Stimulated activated naive CD8-positive, alpha-beta T cell treated with anti-CD3 and anti-CD28 coated beads, Interleukin-15, amount 100 ng/mL, for 72 hours (primary cell): ENCODE measurements around the gene COX7C.
"Not testable (repeated sequence)": the region's sequence is repeated elsewhere in the genome, so short reads cannot be mapped to it uniquely, and the experiment has no call there.

Experiments
- ATAC-seq: fragments of 150-1000 bp; cut with Tn5 transposase; 2 replicates; pipeline ENCODE4 v1.10.0; 2021; ENCODE audit warnings: mild to moderate bottlenecking, moderate library complexity
- DNase-seq, 2 donors: peaks; one replicate each; pipeline ENCODE4 v3.0.0; 2021 to 2022
- H3K27ac Mint-ChIP-seq, 2 donors: one replicate each; pipeline ENCODE4 v1.8.0; 2022; ENCODE audit warnings: mild to moderate bottlenecking in 2 of 2, mixed read lengths in 2 of 2, moderate library complexity in 2 of 2
- H3K27me3 Mint-ChIP-seq: one replicate; pipeline ENCODE4 v1.8.0; 2022; ENCODE audit warnings: mixed read lengths
- H3K4me1 Mint-ChIP-seq: one replicate; pipeline ENCODE4 v1.8.0; 2022; ENCODE audit warnings: mild to moderate bottlenecking, mixed read lengths
- H3K4me3 Mint-ChIP-seq, 2 donors: one replicate each; pipeline ENCODE4 v1.8.0; 2022; ENCODE audit warnings: mild to moderate bottlenecking in 2 of 2, mixed read lengths in 2 of 2, moderate library complexity in 1 of 2
- H3K9me3 Mint-ChIP-seq, 2 donors: one replicate each; pipeline ENCODE4 v1.8.0; 2022; ENCODE audit warnings: mixed read lengths in 2 of 2

The COX7C gene

GRCh38 chr5:86640998-86641397 is 23.3 kb downstream of the COX7C start:
- Mint-ChIP-seq H3K27me3 (peaks cover 8% of the 10 kb centered on the region), H3K4me3 (no peak overlapping the region), H3K27ac (no peak overlapping the region), H3K9me3 (no peaks in the 10 kb centered on the region), H3K4me1 (no peaks in the 10 kb centered on the region)
- ATAC-seq = no peak
- no peak for DNase-seq

GRCh38 chr5:86644843-86645242 is 27.1 kb downstream of the COX7C start:
- H3K4me3 Mint-ChIP-seq = no peak overlapping the region
- no peaks in the 10 kb centered on the region for H3K4me1 Mint-ChIP-seq
- no peaks in the 10 kb centered on the region for H3K27me3 Mint-ChIP-seq

GRCh38 chr5:86645885-86646284 is 28.1 kb downstream of the COX7C start:
- no peak overlapping the region for H3K4me3 Mint-ChIP-seq
- DNase-seq (no peak), ATAC-seq (no peak)
- no peaks in the 10 kb centered on the region for H3K4me1 Mint-ChIP-seq
- no peaks in the 10 kb centered on the region for H3K9me3 Mint-ChIP-seq
- no peaks in the 10 kb centered on the region for H3K27me3 Mint-ChIP-seq
- H3K27ac Mint-ChIP-seq = no peak overlapping the region

More at GRCh38 chr5:86644843-86645242, 27.1 kb downstream of the COX7C start:
- Mint-ChIP-seq H3K9me3 (no peaks in the 10 kb centered on the region), H3K27ac (no peak overlapping the region)
- no peak for DNase-seq
- no peak for ATAC-seq

DNA sequence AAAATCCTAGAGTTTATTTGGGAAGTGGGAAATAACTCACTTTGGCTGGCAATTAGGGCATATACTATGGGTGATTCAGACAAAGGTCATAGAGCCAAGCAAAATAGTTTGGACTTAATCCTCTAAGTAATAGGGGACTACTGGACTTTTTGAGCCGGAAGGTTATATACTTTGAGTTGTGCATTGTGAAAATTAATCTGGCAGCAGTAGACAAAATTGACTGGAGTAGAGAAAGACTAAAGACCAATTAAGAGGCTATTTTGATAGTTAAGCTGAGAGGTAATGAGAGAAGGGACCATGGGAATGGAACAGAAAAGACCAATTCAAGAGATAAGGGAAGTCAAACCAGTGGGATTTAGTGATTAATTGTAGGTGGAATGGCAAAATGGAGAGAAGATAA is 28.9 kb downstream of the COX7C start:
- H3K4me1 Mint-ChIP-seq = no peaks in the 10 kb centered on the region
- no peak overlapping the region for H3K27ac Mint-ChIP-seq
- DNase-seq (no peak), ATAC-seq (no peak)
- no peak overlapping the region for H3K4me3 Mint-ChIP-seq
- H3K27me3 Mint-ChIP-seq = no peaks in the 10 kb centered on the region
- H3K9me3 Mint-ChIP-seq = no peaks in the 10 kb centered on the region

- ATAC-seq = no peak
- no peak overlapping the region for H3K4me3 Mint-ChIP-seq
Measured at GRCh38 chr5:86649832-86650505, 32.2 kb downstream of the COX7C start.

DNA sequence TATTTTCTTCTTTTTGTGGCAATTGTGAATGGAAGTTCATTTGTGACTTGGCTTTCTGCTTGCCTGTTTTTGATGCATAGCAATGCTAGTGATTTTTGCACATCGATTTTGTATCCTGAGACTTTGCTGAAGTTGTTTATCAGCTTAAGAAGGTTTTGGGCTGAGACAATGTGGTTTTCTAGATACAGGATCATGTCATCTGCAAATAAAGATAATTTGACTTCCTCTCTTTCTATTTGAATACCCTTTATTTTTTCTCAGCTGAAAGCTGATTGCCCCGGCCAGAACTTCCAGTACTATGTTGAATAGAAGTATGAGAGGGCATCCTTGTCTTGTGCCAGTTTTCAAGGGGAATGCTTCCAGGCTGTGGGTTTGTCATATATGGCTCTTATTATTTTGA is 43.0 kb downstream of the COX7C start:
- not testable (repeated sequence) for H3K4me1 Mint-ChIP-seq, ATAC-seq, H3K27ac Mint-ChIP-seq, DNase-seq, H3K4me3 Mint-ChIP-seq, H3K9me3 Mint-ChIP-seq
- peaks cover 13% of the 10 kb centered on the region for H3K27me3 Mint-ChIP-seq

More at GRCh38 chr5:86649832-86650505, 32.2 kb downstream of the COX7C start:
- no peaks in the 10 kb centered on the region for H3K4me1 Mint-ChIP-seq
- H3K9me3 Mint-ChIP-seq = no peaks in the 10 kb centered on the region
- H3K27me3 Mint-ChIP-seq = no peaks in the 10 kb centered on the region
- H3K27ac Mint-ChIP-seq = no peak overlapping the region
- no peak for DNase-seq

- ATAC-seq = no peak
- DNase-seq = no peak
- Mint-ChIP-seq H3K9me3 (no peaks in the 10 kb centered on the region), H3K27me3 (peaks cover 13% of the 10 kb centered on the region), H3K4me3 (no peak overlapping the region), H3K27ac (no peak overlapping the region), H3K4me1 (peaks cover 15% of the 10 kb centered on the region)
Measured at GRCh38 chr5:86664173-86664572, 46.4 kb downstream of the COX7C start.

DNA sequence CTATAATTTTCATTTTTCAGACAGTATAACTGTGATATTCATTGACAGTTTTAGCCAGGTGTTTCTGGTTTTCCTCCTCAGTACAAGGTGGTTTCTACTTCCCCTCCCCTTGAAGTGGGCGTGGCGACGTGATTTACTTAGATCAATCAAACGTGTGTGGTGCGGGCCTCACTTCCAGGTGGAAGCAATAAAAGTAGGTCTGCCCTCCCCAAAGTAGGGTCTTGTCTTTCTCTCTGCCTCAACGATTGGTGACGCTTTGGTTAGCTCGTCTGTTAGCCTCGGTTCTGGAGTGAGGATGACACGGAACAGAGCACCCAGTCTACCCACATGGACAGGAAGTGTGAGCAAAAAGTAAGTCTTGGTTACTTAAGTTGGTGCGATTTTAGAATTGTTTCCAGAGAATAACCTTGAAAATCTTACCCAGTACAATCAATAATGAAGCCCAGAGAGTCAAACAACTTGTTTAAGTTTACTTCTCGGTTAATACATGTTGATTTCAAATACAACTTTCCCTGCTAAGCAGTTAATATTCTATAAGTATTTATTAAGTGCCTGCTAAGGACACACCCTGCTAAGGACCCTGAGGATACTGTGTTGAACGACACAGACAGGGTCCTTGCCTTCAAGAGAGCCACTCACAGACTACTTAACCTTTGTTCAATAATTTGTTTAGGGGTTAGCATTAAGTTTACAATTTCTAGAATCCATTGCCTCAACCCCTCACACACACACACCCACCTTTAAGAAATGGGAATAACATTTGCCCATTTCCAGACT is 48.4 kb downstream of the COX7C start:
- peaks cover 15% of the 10 kb centered on the region for H3K4me1 Mint-ChIP-seq
- peak; percentile 74 for ATAC-seq
- H3K27me3 Mint-ChIP-seq = peaks cover 13% of the 10 kb centered on the region
- DNase-seq = peak; percentile 12 to 17
- H3K27ac Mint-ChIP-seq = peak overlapping the region; percentile 82 to 86
- H3K4me3 Mint-ChIP-seq = peak overlapping the region; percentile 79 to 81
- no peaks in the 10 kb centered on the region for H3K9me3 Mint-ChIP-seq

DNA sequence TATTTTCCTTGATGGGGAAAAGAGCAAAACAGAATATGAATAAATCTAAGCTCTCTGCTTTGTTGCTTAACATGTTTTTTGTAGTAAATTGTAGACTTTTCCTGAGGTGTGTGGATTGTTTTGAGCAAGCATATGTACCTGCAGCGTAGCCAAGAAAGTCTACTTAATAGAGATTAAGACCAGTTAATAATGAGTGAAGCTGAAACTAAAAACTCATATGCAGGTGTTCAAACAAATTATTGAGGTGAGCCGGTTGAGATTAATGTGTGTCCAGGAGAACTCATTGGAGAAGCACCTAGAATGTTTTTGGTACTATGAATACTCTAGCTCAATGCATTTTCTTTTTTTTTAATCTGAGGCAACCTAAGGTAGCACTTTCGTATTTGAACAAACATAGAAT is 49.2 kb downstream of the COX7C start:
- DNase-seq = no peak
- Mint-ChIP-seq H3K4me3 (peak overlapping the region in 1 of 2 donors; percentile 47), H3K9me3 (no peaks in the 10 kb centered on the region), H3K27ac (peak overlapping the region in 1 of 2 donors; percentile 61), H3K4me1 (peaks cover 15% of the 10 kb centered on the region), H3K27me3 (peaks cover 11% of the 10 kb centered on the region)
- no peak for ATAC-seq
